ENCODE data around the gene FETUB.
"Not testable (repeated sequence)": the region's sequence is repeated elsewhere in the genome, so short reads cannot be mapped to it uniquely, and the experiment has no call there.

FETUB gene

DNA sequence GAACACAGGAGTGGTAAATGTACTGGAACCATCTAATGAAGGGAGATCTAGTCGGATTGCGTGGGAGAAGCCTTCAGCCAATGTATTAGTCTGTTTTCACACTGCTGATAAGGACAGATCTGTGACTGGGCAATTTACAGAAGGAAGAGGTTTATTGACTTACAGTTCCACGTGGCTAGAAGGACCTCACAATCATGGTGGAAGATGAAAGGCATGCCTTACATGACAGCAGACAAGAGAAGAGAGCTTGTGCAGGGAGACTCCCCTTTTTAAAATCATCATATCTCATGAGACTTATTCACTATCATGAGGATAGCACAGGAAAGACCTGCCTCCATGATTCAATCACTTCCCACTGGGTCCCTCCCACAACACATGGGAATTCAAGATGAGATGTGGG, 42.6 kb downstream of the FETUB start:
- DNase-seq, result no peak

DNA sequence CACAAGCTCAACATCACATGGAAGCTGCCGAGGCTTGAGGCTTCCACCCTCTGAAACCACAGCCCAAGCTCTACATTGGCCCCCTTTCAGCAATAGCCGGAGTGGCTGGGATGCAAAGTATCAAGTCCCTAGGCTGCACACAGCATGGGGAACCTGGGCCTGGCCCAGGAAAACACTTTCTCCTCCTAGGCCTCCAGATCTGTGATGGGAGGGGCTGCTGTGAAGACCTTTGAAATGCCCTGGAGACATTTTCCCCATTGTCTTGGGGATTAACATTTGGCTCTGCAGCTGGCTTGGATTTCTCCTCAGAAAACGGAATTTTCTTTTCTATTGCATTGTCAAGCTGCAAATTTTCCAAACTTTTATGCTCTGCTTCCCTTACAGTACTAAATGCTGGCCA, 43.8 kb downstream of the FETUB start:
- no peak for DNase-seq

DNA sequence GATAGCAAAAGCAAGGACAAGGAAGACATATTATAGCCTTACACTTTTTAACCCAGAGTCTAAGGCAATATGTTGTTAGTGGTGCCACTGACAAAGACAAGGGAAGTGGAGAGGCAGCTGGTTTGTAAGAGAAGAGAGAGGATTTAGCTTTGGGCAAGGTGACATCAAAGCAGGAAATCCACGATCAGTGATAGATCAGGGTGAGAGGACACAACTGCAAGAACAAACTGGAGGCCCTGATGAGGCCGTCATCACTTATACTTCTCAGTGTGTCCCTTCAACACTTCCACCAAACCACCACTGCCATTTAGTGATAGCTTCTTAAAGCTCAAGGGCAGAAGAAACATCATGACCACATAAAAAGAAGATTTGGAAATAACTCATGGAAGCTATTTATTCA, 46.3 kb downstream of the FETUB start:
- DNase-seq, result not testable (repeated sequence)

DNA sequence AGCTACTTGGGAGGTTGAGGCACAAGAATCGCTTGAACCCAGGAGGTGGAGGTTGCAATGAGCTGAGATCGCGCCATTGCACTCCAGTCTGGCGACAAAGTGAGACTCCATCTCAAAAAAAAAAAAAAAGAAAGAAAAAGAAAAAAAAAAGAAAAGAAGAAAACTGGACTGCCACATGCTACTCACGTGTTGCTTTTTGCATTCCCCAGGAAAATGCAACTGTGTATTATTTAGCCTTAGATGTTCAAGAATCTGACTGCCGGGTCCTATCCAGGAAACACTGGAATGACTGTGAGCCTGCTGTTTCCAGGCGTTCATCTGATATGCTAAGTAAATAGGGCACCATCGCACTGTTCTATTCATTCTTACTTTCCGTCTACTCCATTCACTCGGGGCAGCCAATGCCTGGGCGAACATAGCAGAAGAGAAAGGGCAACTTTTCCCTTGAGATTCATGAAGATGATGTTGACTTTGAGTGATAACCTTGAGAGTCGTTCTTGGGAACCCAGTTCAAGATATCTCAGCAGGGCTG, 47.0 kb downstream of the FETUB start:
- no peak for DNase-seq

DNA sequence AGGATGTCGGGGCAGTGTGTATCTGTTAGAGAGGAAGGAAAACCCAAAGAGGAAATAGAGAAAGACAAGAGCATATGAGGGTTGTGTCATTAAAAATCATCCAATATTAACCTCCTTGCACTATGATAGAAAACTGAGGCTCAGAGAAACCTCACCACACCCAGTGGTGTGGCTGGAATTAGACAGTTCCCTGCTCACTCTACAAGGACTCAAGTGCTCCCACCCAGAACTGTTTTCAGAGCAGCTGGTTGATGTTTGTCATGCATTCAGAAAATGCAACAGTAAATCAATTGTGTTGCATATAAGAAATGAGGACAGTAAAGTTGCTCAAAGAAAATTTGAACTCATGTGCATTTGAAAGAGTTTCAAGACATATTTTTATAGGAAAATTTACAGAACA, 50.1 kb downstream of the FETUB start:
- not testable (repeated sequence) for DNase-seq

DNA sequence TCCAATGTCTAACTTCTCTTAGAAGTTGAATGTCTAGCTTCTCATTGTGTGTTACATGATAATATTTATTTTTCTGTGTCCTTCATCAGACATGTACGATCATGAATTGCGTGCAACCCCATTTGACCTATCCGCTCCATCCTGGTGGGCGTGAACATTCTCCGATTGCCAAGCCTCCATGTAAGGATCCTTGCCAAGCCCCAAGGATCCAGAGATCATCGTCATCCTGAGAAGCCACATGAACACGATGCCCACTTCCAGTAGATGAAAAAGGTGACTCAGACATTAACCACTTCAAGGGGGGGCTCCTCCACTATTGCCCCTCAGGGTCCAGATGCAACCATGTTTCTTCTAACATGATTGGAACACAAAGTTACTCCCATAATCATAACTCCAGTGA, 51.5 kb downstream of the FETUB start:
- DNase-seq, result no peak

DNA sequence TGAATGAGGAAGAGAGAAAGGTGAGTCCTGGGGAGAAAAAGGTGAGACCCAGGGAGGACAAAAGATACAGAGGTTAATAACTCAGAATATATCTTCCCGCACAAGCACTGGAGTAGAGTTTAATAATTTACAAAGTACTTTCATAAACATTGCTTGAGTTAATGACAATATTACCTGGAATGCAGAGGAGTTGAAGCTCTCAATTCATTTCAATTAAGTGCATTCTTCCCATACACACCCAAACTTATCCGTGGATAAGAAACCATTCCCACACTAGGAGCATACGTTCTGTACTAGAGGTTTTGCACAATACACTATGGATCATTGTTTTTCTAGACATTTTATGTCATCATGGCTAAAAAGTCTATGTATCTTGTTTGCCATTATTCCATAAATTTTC, 53.6 kb downstream of the FETUB start:
- DNase-seq, result no peak

DNA sequence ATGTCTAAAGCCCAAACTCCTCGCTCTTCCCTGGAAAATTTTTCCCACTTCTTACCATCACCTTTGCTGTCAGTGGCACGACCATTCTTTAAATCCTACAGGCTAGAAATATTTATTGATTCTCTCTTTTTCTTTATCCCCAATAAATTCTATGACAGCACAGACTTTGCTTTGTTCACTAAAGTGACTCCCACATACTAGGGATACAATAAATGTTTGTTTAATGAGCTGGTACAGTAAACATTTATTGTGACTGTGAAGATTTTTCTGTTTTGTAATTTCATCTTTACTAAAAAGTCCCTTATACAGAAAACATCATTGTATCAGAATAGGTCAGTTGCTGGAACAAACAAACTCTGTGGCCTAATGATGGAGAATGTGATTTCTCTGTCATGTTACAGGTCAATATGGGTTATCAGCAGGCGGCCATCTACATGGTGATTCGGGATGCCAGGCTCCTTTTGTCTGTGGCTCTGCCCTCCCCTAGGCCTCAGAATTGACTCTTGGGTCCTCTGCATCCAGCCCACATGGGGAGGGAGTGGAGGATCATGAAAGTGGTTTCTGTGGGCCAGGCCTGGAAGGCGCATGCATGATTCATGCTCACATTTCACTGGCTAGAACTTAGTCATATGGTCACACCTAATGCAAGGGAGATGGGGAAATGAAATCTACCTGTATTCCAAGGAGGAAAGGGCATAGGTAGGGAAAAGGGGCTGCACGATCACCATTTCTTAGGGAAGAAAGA, 54.3 kb downstream of the FETUB start:
- DNase-seq, result no peak

DNA sequence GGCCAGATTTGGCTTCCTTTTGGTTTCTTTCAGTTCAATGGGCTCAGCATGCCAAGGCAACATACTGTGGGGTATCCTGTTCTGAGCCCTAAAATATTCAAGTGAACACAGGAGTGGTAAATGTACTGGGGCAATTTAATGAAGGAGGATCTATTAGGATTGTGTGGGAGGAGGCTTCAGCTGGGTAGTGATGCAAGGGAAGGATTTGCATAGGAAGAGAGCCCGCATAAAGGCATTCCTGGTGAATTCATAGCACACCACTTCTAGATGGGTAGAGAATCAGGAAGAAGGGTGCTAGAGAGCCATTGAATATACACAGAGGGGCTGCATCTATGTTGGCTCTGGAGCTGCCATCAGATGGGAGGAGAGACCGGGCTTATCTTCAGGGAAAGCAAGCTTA, 56.3 kb downstream of the FETUB start:
- no peak for DNase-seq

DNA sequence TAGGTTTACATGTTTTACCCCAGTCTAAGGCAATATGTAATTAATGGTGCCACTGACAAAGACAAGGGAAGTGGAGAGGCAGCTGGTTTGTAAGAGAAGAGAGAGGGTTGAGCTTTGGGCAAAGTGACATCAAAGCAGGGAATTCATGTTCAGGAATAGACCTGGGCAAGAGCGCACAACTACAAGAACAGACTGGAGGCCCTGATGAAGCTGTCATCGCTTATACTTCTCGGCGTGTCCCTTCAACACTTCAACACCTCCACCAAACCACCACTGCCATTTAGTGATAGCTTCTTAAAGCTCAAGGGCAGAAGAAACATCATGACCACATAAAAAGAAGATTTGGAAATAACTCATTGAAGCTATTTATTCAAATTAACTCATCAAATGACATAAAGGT, 57.3 kb downstream of the FETUB start:
- no peak for DNase-seq

DNA sequence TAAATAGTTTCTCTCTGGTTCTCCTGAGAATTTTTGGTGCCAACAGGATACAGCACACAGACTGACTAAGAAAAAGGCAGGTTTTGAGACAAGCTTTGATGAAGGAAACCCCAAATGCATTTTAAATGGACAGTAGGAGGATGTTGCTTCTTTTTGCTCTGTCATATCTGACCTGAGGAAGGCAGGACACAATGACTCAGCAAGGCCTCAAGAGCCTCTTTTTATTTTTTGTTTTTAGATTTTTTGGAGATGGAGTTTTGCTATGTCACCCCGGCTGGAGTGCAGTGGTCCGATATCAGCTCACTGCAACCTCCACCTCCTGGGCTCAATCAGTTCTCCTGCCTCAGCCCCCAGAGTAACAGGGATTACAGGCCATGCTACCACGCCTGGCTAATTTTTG, 60.1 kb downstream of the FETUB start:
- DNase-seq, result no peak

DNA sequence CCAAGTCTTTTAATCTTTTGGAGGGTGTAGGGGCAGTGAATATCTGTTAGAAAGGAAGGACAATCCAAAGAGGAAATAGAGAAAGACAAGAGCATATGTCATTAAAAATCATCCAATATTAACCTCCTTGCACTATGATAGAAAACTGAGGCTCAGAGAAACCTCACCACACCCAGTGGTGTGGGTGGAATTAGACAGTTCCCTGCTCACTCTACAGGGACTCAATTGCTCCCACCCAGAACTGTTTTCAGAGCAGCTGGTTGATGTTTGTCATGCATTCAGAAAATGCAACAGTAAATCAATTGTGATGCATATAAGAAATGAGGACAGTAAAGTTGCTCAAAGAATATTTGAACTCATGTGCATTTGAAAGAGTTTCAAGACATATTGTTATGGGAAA, 62.3 kb downstream of the FETUB start:
- DNase-seq, result not testable (repeated sequence)
